NCI-H2196 (cell line): Measurements from ENCODE around the gene UGT3A1.
"Not testable (repeated sequence)": the region's sequence is repeated elsewhere in the genome, so short reads cannot be mapped to it uniquely, and the experiment has no call there.

Source experiments
- DNase-seq: peaks from one replicate; lab custom pipeline; 2025; ENCODE audit not compliant: unreplicated experiment; lab: John Stamatoyannopoulos, UW

The UGT3A1 gene

GRCh38 chr5:35990520-35990919, 670 bp downstream of the UGT3A1 start:
- DNase-seq = no peak

DNA sequence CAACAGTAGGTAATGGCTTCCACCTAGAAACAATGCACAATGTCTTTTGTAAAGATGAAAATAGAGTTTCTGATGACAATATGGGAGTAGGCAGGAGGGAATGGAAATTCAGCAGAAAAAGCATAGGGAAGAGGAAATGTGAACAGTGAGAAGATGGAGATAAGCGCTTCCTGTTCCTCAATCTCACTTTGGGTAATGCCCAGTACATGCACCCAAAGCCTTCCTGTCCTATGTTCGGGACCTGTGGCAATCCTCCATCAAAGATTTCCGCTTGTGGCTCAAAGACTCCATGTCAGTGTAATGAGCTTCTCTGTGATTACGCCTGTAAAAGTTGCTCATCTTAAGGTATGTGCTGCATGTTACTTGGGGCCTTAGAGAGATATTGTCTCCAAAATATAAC, 2.7 kb downstream of the UGT3A1 start:
- no peak for DNase-seq

DNA sequence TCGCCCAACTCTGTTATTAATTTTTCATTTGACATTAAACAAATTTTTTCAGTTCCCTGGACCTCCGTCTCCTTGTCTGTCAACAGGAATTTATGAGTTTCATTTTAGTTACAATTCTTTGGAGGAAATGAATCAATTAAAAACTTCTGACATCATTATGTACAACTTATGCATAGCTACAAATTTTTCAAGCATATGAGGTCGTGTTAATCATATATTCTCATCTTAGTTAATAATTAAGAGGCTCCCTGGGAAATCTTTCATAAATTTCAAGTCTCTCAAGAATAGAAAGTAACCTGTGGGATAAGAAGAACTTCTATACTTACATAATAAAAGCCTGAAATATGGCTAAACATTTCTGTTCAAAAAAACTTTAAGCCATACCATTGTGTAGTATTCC, 3.4 kb downstream of the UGT3A1 start:
- no peak for DNase-seq

- no peak for DNase-seq
These were observed 11.5 kb downstream of the UGT3A1 start for GRCh38 chr5:35979715-35980114.

DNA sequence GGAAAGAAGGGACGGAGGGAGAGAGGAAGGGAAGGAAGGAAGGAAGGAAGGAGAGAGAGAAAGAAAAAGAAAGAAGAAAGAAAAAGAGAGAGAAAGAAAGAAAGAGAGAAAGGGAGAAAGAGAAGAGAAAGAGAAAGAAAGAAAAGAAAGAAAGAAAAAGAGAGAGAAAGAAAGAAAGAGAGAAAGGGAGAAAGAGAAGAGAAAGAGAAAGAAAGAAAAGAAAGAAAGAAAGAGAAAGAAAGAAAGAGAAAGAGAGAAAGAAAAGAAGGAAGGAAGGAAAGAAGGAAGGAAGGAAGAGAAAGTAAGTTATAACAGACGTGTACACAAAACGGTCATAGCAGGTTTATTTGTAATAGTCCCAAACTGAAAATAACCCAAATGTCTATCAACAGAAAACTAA, 14.3 kb downstream of the UGT3A1 start:
- DNase-seq = not testable (repeated sequence)

DNA sequence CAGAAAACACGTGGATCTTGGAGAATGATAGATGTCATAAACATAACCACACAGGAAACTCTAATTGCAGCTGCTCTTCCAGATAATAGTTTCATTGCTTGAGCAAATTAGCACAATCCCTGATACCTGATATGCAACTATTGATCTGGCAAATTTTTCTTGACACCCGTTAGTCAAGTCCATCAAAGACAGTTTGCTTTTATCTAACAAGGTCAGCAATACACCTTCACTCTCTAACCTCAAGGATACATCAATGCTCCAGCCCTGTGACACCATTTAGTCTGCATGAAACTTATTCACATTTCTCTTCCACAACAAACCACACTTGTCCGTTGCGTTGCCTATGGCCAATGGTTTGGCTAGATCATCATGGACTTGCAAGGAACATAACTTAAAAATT, 16.6 kb downstream of the UGT3A1 start:
- no peak for DNase-seq

DNA sequence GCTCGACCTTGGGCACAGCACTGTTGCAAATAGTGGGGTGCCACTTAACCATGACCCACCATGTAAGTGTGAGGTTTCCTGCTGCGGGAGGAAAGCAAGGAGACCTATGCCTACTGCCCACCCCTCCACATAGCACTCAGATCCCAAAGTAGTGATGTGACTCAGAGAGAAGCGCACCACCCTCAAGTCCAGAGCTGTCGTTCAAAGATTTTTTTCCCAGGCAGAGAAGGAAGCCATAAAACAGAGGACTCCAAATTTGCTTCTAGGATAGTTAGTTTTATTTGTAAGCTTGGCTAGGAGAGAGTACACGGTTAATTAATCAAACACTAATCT, 19.3 kb downstream of the UGT3A1 start:
- DNase-seq = no peak

- no peak for DNase-seq
These were observed 19.9 kb downstream of the UGT3A1 start for GRCh38 chr5:35971186-35971877.

DNA sequence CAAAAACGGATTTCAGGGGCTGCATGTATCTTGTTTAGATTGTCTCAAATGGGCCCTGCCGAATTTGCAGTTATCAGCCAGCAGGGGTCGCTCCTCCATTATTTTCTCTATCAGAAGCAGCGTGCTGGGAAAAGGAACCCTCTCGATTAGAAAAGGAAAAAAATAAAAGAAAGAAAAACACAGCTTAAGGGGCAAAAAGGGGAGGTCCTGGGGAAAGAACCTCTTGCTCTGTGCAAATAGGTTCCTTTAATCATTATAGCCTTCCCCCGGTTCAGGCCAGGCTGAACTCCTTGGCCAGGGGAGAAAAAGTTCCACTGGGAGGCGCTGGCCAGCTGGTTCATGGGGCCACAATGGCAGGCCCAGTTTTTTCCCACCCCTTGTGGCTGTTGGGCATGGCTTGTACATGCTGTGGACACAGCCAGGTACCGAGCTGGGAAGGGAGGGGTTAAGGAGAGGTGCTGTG, 27.8 kb downstream of the UGT3A1 start:
- DNase-seq = no peak

DNA sequence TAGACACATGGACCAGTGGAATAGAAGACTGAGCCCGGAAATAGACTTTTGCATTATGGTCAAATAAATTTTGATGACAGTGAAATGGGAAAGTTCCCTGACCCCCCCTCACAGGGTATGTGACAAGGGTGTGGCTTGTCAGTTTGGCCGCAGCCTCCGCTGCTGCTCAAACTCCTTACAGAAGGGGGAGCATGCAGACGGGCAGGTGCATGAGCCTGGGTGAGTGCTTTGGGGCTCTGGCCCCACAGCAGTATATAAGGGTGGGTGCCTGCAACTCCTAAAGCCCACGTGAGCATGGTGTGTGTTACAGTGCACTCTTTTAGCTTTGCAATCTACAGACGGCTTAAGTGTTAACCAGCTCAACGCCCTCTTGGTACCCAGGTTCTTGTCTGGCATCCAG, 30.9 kb downstream of the UGT3A1 start:
- DNase-seq = no peak

- DNase-seq = no peak
These were observed 34.8 kb downstream of the UGT3A1 start for GRCh38 chr5:35956429-35956828.

DNA sequence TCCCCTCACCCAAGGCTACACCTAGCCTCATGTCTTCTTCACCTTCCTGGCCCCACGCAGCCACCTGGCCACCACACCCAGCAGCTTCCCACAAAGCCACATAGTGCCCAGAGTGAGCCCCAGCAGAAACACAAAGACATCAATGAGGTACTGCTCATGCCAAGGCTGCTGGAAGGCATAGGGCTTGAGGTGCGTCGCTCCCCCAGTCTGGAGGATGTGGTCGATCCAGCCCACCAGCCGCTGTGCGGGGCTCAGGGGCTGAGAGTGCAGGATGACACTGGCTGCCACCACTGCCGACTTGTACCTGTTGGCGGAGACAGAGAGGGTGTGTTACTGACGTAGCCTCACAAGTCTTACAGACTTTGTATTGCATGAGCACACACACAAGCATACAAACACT, 37.0 kb downstream of the UGT3A1 start:
- no peak for DNase-seq

DNA sequence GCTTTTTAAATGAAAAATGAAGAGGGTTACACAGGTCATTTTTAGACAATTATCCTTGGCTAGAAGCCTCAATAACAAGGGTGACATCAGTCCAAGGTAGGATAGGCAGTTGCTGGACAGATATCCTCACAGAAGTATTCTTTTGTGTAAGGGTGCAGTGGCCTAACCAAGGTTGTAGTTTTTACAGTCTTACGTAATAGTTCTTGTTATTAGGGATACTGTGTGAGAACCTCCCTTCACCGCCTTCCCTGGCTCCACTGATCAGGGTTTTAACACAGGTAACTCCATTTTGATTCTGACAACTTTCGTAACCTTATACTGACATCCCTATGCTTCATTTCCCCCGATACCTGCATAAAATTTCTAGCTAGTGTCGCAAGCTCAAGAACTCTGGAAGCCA, 44.1 kb downstream of the UGT3A1 start:
- DNase-seq = no peak

GRCh38 chr5:35939639-35940038, 51.6 kb downstream of the UGT3A1 start:
- DNase-seq = no peak

GRCh38 chr5:35938568-35939227, 52.5 kb downstream of the UGT3A1 start, which contains the start of gene CAPSL:
Gene CAPSL (minus strand): TSS chr5:35938622. CDS start chr5:35921120, 17,502 bp downstream.
- DNase-seq = peak; percentile 46

DNA sequence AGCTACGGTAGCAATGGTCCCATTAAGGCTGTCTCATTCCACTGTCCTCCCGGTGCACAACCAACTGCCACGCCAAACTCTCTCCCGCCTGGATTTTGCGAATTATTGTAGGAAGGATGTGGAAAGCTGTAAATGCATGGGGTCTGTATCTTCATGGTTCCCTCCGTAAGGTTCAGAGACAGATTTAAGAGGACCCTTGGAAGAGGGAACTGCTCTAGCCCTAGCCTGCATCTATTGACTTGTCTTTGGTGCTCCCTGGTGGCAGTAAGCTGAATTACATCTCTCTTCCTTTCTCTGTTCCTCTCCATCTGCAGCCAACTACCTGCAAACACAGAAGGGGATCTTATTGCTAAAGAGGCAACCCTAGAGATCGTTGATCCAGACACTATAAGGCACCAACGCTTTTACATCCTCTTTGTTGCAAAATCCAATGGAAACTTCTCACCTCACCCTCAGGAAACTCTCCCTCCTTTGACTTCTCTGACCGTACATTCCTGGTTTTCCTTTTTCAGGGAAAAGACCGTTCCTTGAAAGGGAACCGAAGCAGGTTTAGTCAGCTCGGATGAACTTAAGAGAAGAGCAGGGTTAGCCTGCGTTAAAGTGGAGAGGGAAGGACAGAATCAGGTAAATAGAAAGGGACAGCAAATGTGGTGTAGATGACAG, 64.7 kb downstream of the UGT3A1 start:
- peak; percentile 61 for DNase-seq

- peak; percentile 47 for DNase-seq
These were observed 66.1 kb downstream of the UGT3A1 start for GRCh38 chr5:35924950-35925722.

- DNase-seq = no peak
These were observed 66.9 kb downstream of the UGT3A1 start for GRCh38 chr5:35924122-35924949.

DNA sequence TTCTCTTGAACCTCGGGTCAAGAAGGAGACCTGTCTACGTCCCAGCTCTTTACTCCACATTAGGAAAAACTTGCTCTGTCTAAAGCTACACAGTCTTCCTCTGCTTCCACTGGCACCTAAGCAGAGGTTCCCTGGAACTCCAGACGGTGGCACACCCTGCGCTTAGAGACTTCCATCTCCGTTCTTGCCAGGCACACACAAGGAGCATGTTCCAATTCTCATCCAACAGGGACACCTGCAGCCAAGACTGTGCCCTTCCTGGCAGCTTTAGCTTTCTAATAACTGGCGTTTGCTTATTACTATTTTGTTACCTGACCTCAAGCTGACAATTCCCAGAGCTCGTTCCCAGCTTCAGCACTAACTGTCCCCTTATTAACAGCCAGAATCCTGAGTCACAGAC, 68.7 kb downstream of the UGT3A1 start:
- no peak for DNase-seq

DNA sequence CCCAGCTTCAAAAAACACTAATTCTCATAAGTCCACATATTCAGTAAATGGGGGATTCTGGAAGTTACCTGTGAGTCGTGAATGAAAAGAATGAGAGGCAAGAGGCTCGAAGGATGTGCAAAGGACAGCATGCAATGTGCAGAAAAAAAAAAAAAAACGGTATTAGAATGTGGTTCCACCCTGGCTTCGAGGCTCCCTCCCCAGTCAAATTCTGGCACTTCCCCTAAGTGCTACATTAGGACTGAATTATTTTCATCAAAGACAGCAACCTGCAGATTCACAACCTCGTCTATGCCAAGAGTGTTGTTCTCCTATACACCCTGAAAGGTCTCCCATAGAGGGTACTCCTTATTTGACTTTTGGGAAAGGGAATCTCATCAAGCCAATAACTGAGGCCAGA, 69.3 kb downstream of the UGT3A1 start:
- no peak for DNase-seq

DNA sequence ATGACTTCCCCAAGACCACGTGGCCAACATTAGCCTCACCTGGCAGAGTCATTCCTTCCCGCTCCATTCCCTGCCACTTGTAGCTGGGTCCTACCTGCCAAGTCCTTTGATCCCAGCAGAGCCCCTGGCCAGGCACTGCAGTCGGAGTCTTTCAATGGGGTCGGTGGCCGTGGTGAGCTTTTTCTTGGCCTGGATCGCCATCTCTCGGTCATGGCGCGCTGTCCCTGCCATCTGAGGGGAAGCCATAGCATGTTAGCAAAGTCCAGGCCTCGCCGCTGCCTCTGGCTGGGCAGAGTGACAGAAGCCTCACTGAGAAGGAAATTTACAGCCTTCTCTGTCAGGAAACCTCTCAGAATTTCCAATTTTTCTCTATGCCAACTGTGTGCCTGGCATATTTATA, 70.3 kb downstream of the UGT3A1 start:
- no peak for DNase-seq
